Head of caudate nucleus (tissue), 42 donors: ENCODE data around the gene FRA10AC1.

Experiments
- DNase-seq, 42 donors: peaks; one replicate each; pipeline versions ENCODE4 v3.0.0 to v3.0.0-alpha.2; 2020 to 2021; ENCODE audit warnings: mixed read lengths in 7 of 42
- intact Hi-C: fragments of 100-400 bp; cut with DNase I; formaldehyde crosslinking; loops from one replicate; pipeline ENCODE4 v1.15.0; 2022

The FRA10AC1 gene

GRCh38 chr10:93702210-93703001 lies at the start of gene FRA10AC1:
FRA10AC1 (minus strand) TSS chr10:93702592; CDS start chr10:93700106, 2,486 bp downstream.
- DNase-seq: peak; percentile 81 to 97 (median 92)
- intact Hi-C loops: loop anchor here (5.0 to 10.0 kb wide), 2 partner anchors 52 to 115 kb away; partner anchors contain the start of gene LGI1

- peak in 30 of 42 donors; percentile 19 to 77 (median 54) for DNase-seq
- intact Hi-C loops: loop anchor here (10.0 kb wide), 1 partner anchor 47 kb away; the partner anchor contains the start of gene FRA10AC1
Observed at GRCh38 chr10:93751832-93752231, 49.4 kb upstream of the FRA10AC1 start.

- intact Hi-C loops: loop anchor here (10.0 kb wide), 1 partner anchor 46 kb away; the partner anchor contains the start of gene FRA10AC1
- DNase-seq: no peak
Observed at GRCh38 chr10:93751124-93751523, 48.7 kb upstream of the FRA10AC1 start.

- no peak for DNase-seq
- intact Hi-C loops: no loop called here
Observed at GRCh38 chr10:93749218-93749799, 46.9 kb upstream of the FRA10AC1 start.

- peak in 9 of 42 donors; percentile 25 to 56 (median 41) for DNase-seq
- intact Hi-C loops: no loop called here
Observed at GRCh38 chr10:93746844-93747284, 44.5 kb upstream of the FRA10AC1 start.

- DNase-seq: peak in 22 of 42 donors; percentile 16 to 70 (median 40)
- intact Hi-C loops: no loop called here
Observed at GRCh38 chr10:93745408-93746065, 43.1 kb upstream of the FRA10AC1 start.

- intact Hi-C loops: no loop called here
- no peak for DNase-seq
Observed at GRCh38 chr10:93742633-93743349, 40.4 kb upstream of the FRA10AC1 start.

GRCh38 chr10:93741367-93741766 lies 39.0 kb upstream of the FRA10AC1 start:
- no peak for DNase-seq
- intact Hi-C loops: no loop called here

- no peak for DNase-seq
- intact Hi-C loops: no loop called here
Observed at GRCh38 chr10:93726024-93726423, 23.6 kb upstream of the FRA10AC1 start.

GRCh38 chr10:93723153-93723552 lies 20.8 kb upstream of the FRA10AC1 start:
- intact Hi-C loops: no loop called here
- DNase-seq: no peak

GRCh38 chr10:93722550-93722949 lies 20.2 kb upstream of the FRA10AC1 start:
- DNase-seq: no peak
- intact Hi-C loops: no loop called here

GRCh38 chr10:93719901-93720300 lies 17.5 kb upstream of the FRA10AC1 start:
- intact Hi-C loops: no loop called here

GRCh38 chr10:93718937-93719725 lies 16.7 kb upstream of the FRA10AC1 start:
- intact Hi-C loops: no loop called here
- peak in 8 of 42 donors; percentile 12 to 52 (median 16) for DNase-seq

More at GRCh38 chr10:93719901-93720300, 17.5 kb upstream of the FRA10AC1 start:
- no peak for DNase-seq

- intact Hi-C loops: no loop called here
Observed at GRCh38 chr10:93716766-93717165, 14.4 kb upstream of the FRA10AC1 start.

GRCh38 chr10:93715345-93715744 lies 13.0 kb upstream of the FRA10AC1 start:
- DNase-seq: no peak
- intact Hi-C loops: no loop called here

More at GRCh38 chr10:93716766-93717165, 14.4 kb upstream of the FRA10AC1 start:
- no peak for DNase-seq

- DNase-seq: peak in 1 of 42 donors; percentile 10
- intact Hi-C loops: no loop called here
Observed at GRCh38 chr10:93712593-93712992, 10.2 kb upstream of the FRA10AC1 start.

- intact Hi-C loops: no loop called here
- no peak for DNase-seq
Observed at GRCh38 chr10:93711891-93712290, 9.5 kb upstream of the FRA10AC1 start.

GRCh38 chr10:93710333-93710909 lies 8.0 kb upstream of the FRA10AC1 start:
- intact Hi-C loops: no loop called here
- DNase-seq: no peak
